NAMALWA (cell line): ENCODE results near the gene COG3.
"Not testable (repeated sequence)": the region's sequence is repeated elsewhere in the genome, so short reads cannot be mapped to it uniquely, and the experiment has no call there.

ENCODE experiments used
- DNase-seq: peaks from one replicate; pipeline ENCODE4 v3.0.0-alpha.2; 2015; ENCODE audit warnings: low spot score

The COG3 gene, protein sequence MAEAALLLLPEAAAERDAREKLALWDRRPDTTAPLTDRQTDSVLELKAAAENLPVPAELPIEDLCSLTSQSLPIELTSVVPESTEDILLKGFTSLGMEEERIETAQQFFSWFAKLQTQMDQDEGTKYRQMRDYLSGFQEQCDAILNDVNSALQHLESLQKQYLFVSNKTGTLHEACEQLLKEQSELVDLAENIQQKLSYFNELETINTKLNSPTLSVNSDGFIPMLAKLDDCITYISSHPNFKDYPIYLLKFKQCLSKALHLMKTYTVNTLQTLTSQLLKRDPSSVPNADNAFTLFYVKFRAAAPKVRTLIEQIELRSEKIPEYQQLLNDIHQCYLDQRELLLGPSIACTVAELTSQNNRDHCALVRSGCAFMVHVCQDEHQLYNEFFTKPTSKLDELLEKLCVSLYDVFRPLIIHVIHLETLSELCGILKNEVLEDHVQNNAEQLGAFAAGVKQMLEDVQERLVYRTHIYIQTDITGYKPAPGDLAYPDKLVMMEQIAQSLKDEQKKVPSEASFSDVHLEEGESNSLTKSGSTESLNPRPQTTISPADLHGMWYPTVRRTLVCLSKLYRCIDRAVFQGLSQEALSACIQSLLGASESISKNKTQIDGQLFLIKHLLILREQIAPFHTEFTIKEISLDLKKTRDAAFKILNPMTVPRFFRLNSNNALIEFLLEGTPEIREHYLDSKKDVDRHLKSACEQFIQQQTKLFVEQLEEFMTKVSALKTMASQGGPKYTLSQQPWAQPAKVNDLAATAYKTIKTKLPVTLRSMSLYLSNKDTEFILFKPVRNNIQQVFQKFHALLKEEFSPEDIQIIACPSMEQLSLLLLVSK

DNA sequence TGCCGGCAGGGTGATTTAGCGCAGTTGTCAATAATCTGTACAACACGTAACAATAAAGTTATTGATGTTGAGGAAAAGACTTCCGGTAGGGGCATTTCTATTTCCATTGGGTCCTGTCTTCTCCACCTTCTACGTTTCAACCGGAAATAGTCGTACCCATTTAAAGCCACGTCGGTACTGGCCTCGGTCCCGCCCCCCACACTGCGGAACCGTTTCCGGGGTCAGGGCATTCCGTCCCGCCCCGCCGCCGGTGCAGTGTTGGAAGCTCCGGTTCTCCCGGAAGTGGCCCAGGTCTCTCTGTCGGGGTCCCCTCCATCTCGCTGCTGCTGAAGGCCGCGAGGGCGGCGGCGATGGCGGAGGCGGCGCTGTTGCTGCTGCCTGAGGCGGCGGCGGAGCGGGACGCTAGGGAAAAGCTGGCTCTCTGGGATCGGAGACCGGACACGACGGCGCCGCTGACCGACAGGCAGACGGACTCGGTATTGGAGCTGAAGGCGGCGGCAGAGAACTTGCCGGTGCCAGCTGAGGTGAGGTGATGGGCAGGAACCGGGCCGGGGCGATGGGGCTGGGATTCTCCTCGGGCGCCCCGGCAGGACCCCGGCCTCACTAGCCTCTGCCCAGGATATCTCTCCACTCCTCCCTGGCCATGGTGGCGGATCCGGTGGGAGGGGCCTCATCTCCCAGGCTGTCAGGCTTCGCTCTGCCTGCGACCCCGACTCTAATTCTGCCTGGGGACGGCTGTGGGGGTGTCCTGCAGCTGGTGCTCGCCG lies at the start of gene COG3:
TSS of gene COG3 (plus strand) at position 253 of the 767 bp plus-strand sequence. CDS start at position 351, 98 bp downstream.
- DNase-seq = peak; percentile 98

DNA sequence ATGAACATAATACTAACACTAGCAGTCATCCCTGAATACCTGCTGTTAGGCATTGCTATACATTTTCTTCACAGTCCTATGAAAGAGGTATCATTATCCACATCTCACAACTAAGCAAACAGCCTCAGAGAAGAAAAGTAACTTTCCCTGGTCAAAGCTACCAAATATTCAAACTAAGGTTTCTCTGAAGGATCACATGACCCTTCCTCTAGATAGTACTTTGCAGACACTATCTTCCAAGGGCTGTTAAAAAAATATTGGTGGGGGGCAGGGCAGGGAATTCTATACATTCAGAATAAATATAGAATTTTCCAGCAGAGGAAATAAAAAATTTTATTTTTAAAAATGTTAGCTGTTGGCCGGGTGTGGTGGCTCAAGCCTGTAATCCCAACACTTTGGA lies 49.6 kb upstream of the COG3 start:
- DNase-seq = no peak

DNA sequence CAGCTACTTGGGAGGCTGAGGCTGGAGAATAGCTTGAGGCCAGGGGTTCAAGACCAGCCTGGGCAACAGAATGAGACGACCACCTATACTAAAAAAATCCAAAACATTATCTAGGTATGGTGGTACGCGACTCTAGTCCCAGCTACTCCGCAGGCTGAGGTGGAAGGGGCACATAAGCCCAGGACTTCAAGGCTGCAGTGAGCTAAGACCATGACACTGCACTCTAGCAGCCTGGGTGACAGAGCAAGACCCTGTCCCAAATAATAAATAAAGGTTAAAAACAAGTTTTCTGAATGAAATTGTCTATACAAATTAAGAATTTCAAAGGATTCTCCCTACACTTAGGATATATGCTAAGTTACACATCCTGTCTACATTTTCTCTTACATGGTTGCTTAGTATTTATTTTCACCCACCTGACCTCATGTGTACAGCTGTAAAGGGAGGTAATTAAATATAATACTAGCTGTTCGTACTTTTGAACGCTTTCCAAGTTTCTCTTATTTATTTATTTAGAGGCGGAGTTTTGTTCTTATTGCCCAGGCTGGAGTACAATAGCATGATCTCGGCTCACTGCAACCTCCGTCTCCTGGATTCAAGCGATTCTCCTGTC lies 48.1 kb upstream of the COG3 start:
- peak; percentile 45 for DNase-seq

DNA sequence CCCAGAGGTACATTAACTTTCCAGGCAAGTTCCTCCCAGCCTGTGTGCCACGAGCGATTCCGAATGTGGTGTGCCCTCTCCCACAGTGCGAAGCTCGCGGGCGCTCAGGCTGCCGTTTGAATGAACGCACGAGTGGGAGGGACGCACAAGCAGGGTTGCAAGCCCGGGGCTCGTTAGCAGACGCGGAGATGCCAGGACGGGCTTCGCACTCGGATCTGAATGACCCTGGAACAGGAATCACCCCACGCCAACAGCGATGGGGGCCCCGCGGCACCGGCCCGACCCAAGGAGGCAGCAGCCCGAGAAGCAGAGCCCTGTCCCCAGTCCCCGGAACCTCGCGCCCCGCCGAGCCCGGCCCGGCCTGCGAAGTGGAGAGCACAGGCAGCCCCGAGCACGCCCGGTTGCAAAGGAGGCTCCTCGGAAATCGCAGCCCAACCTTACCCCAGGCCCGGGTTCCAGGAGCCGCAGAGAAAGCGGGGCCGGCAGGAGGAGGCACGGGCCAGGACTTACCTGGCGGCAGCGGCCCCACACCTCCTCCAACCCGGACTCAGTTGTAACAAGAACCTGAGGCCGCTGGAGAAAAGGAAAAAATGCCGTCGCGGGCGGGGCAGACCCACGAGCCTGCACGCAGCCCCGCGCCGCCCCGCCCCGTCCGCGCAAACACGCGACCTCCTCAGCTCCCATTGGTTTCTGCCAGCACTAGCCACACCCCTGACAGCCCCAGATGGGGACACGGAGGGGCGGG lies 46.8 kb upstream of the COG3 start, which contains the start of gene SLC25A30:
TSS of gene SLC25A30 (minus strand) at position 584 of the 745 bp plus-strand sequence. CDS start 6,948 bp downstream, outside the sequence.
- DNase-seq = peak; percentile 91

DNA sequence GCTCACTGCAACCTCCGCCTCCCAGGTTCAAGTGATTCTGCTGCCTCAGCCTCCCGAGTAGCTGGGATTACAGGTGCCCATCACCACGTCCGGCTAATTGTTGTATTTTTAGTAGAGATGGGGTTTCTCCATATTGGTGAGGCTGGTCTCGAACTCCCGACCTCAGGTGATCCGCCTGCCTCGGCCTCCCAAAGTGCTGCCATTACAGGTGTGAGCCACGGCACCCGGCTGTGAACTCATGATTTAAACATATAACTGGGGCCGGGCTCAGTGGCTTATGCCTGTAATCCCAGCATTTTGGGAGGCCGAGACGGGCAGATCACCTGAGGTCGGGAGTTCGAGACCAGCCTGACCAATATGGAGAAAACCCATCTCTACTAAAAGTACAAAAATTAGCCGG lies 45.4 kb upstream of the COG3 start:
- not testable (repeated sequence) for DNase-seq

DNA sequence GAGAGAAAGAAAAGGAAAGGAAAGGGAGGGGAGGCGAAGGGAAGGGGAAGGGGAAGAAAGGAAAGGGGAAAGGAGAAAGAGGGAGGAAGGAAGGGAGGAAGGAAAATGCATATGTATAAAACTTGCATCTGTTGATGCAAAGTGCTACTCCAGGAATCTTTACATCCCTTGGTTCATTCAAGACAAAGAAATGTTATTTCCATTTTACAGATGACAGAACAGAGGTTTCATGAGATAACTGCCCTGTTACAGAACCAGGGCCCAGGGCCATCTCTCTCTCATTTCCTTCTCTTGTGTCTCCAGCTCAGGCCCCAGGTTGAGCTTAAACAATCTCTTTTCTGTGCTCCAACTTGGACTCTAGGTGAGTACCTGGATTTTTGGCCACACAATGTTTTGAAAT lies 44.8 kb upstream of the COG3 start:
- DNase-seq = no peak

DNA sequence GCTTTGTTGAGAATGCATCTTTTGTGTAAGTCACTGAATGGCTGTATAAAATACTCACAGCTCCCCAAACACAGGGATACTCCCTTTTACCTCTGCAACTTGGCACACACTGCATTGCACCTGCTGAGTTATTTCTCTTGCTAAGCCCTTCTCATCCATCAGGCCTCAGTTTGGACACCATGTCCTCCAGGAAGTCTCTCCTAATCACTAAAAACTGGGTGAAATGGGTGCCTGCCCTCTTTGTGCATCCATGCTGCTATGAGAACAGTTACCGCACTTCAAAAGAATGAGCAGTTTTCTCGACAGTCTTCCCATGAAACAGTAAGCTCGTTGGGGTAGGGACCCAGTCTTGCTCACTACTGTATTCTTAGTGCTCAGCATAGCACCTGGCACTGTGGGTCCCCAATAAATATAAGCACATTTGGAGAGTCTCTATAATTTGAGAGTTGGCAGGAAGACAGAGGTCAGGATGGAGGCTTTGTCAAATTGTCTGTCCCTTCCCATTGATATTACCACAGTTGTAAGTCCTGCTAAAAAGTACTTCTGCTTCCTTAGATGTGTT lies 41.9 kb upstream of the COG3 start:
- DNase-seq = no peak

DNA sequence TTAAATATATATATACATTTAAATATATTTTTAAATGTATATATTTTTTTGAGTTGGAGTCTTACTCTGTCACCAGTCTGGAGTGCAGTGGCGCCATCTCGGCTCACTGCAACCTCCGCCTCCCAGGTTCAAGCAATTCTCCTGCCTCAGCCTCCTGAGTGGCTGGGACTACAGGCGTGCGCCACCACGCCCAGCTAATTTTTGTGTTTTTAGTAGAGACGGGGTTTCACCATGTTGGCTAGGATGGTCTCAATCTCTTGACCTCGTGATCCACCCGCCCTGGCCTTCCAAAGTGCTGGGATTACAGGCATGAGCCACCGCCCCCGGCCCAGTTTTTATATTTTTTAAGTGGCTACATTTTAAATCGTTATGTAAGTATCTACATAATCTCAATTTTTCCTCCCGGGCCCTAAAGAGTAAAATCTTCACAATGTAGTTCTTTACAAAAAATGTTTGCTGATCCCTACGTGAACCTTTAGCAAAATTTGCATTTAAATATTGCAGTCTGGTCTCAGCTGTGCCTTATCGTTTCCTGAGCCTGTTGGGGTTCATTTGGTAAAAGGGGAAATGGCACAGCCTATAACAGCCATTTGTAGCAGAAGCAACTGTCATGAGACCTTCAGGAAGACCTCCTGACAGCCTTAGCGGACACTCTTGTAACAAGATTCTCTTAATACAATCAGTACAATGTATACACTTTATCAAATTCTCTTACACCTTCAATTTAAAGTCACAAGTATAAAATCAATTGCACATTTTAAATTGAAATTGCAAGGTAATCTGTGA lies 38.5 kb upstream of the COG3 start:
- DNase-seq = peak; percentile 24

DNA sequence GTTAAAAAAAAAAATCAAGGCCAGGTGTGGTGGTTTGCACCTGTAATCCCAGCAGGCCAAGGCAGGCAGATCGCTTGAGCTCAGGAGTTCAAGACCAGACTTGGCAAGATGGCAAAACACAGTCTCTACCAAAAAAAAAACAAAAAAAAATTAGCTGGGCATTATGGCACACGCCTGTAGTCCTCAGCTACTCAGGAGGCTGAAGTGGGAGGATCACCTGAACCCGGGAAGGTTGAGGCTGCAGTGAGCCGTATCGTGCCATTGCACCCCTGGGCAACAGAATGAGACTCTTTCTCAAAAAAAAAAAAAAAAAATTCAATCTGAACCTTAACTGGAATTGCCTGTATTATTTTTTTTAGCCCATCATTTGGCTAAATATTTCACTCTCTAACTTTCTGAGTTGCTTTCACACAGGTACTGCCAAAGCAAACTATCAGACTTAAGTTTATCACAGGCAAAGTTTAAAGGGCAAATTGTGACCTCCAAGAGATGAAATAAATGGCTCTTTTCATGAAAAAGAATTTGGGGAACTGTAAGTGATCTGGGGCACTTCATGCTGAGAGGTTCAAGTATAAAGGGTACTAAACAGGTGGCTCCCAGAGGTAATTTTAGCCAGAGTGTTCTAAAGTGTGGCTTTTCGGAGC lies 31.9 kb upstream of the COG3 start:
- no peak for DNase-seq

DNA sequence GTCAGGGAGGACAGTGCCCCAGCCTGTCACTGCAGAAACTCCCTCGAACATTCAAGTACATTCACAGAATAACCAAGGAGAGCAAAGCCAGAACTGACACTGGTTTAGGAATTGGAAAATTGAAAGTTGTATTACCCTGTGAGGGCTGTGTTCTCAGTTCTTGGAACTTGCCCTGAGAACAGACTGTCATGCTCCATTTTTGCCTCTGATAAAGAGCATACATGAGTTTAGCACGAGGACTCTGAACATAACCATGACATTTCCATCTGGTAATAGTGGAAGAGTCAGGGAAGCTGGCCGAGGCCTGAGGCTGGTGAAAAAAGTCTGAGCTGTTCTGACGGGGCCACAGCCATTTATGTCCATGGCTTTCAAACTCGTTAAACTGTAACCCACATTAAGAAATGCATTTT lies 31.4 kb upstream of the COG3 start:
- no peak for DNase-seq

DNA sequence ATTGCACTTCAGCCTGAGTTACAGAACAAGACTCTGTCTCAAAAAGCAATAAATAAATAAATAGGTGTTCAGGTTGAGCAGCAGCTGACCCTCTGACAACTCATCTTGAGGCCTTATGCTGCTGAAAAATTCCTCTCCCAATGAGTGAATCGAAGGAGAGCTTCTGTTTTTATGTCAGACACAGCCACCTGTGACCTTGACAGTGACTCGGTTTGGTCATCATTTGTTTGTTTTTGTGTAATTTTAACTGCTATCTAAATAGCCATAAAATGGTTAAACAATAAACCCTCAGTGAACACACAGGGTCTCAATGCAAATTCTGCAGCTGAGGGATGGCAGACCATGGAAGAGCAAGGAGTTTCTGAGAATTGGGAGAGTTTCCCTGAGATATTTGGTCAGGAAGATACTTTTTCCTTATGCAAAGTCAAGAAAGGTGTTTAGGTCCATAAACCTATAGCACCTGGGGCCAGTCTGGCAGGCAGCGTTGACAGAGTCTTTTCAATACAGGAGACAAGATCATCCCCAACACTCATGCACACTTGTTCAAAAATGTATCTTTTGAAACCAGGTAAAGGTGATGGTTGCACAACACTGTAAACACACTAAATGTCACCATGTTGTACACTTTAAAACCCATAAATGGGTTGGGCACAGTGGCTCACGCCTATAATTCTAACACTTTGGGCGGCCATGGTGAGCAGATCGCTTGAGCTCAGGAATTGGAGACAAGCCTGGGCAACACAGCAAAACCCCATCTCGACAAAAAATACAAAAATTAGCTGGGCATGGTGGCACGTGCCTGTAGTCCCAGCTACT lies 30.0 kb upstream of the COG3 start:
- DNase-seq = no peak

DNA sequence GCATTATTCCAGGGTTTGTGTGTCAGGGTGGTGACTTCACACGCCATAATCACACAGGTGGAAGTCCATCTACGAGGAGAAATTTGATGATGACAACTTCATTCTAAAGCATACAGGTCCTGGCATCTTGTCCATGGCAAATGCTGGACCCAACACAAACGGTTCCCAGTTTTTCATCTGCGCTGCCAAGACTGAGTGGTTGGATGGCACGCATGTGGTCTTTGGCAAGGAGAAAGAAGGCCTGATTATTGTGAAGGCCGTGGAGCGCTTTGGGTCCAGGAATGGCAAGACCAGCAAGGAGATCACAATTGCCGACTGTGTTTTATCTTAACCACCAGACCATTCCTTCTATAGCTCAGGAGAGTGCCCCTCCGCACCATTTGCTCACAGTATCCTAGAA lies 28.4 kb upstream of the COG3 start:
- no peak for DNase-seq

DNA sequence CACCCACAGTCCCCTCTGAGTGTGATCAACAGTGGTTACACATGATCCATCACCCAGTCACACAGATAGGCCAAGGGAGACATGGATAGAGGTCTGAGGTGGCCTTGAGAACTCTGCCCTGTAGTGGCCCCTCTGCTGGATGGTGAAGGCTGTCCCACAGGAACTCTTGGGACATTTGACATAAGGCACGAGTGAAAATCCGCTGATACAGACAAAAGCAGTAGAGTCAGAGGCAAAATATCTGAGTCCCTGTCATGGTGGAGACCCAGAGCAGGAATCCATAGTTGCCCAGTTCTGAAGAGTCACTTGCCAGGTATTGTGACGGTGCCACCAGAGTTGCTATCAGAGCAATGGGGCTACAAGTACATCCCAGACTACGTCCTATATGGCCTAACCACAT lies 27.8 kb upstream of the COG3 start:
- no peak for DNase-seq

DNA sequence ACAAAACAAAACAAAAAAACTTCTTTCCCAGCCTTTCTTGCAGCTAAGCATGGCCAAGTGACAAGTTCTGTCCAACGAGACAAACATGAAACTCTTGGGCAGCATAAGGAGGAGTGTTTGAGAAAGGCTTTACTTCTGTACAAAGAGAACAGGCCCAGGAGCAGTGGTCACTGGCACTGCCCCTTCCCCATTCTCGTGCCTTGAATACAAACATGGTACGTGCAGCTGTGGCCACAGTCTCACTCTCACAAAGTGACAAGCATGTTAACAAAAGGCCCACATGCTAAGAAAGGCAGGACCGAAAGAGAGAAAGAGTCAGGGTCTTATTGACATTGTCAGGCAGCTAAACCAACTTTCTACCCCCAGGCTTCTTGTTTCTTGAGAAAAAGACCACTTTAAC lies 26.8 kb upstream of the COG3 start:
- no peak for DNase-seq

DNA sequence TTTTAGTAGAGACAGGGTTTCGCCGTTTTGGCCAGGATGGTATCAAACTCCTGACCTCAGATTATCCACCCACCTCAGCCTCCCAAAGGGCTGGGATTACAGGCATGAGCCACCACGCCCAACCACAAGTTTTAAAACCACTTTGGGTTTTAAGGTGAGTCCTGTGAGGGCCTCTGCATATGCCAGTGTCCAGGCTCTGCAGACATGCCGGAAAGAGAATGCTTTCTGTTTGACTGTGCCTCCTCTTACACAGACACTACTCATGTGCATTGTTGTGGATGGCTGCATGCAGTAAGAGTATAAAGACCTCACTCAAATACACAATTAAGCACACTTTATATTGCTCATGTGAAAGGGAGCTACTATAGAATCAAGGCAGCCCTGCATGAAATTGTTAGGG lies 25.7 kb upstream of the COG3 start:
- no peak for DNase-seq

DNA sequence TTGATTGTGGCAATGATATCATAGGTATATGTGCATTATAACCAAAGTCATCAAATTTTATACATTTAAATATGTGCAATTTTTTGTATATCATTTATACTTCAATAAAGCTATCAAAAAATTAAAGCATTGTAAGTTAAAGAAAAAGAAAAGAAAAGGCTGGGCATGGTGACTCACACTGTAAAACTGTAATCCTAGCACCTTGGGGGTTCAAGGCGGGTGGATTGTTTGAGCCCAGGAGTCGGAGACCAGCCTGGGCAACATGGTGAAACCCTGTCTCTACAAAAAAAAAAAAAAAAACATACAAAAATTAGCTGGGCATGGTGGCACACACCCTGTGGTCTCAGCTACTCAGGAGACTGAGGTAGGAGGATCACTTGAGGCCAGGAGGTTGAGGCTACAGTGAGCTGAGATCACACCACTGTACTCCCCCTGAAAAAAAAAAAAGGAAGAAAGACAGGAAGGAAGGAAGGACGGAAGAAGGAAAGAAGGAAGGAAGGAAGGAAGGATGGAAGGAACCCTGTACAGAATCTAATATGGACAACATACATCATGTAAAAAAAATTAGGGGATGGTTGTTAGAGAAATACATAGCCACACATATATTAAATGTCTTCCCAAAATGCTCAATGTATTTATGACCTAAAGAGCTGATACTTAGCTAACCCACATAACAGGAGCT lies 24.8 kb upstream of the COG3 start:
- DNase-seq = no peak

DNA sequence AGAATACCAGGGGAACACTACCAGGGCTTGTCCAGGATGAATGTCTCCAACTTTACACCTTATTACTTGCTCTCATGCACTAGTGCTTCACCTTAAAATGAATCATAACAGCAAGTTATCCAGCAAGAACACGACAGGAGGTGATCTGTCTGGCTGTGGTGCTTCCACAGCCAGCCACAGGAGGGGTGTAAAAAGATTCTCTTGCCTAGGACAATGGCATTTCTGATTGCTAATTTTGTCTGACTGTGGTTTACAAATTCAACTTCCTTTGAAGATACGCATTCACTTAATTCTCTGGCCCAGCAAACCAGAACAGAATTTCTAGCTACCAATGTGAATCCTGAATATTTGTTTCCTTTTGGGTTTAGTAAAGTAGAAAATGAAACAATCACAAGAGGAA lies 23.1 kb upstream of the COG3 start:
- peak; percentile 56 for DNase-seq

DNA sequence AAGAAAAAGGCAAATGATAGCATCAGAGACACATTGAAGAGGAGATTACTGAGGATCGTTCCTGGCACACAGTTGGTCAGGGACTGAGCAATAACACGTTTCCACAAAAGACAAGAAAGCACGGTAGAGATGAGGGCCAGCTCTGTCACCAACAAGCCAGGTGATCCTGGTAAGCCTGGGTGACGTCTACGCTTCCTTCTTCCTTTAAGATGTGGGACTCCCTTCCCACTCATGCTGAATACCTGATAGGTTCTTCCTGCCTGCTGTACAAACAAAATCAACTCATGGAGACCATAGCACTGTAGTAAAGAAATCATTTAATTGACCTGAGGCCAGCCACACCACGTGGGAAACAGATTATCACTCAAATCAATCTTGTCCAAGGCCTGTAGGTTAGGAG lies 19.7 kb upstream of the COG3 start:
- no peak for DNase-seq
